HG03342 (cell line): Measurements from ENCODE around the gene PGLYRP2.

ENCODE experiments used
- ATAC-seq: cut with Tn5 transposase; IDR thresholded peaks from one replicate; pipeline ENCODE4 v1.9.1; 2021; ENCODE audit warnings: mild to moderate bottlenecking, moderate library complexity; ENCODE audit not compliant: unreplicated experiment

The PGLYRP2 gene

DNA sequence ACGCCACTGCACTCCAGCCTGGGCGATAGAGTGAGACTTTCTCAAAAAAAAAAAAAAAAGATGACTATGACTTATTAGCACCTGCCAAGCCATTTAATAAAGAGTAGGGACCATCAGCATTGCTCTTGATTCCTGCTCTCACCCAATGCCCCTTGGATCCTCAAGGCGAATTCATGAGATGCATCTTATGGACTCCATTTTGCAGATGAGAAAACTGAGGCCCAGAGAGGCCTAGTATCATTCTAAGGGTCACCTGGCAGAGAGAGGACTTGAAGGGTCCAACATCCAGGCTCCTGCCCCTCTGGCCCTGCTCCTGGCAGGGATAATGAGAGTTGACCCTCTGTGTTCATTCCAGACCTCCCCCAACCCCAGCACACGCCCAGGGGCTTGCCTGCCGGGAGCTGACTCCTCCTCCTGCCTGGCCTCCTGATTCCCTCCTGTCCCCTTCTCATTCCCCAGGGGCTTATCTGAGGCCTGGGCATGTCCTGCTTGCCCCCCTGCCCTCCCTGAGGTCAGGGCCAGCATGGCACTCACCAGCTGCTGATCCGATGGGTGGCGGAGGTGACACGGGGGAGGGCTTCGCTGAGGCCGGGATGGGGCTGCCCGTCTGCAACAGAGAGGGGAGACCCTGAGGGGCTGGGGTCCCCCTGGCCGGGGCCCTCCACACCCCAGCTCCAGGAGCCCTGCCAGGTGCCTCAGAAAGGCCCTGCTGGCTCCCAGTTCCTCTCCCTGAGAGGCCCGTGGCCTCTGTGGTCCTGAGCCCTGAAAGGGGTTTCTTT, 37.0 kb downstream of the PGLYRP2 start:
- no peak for ATAC-seq

DNA sequence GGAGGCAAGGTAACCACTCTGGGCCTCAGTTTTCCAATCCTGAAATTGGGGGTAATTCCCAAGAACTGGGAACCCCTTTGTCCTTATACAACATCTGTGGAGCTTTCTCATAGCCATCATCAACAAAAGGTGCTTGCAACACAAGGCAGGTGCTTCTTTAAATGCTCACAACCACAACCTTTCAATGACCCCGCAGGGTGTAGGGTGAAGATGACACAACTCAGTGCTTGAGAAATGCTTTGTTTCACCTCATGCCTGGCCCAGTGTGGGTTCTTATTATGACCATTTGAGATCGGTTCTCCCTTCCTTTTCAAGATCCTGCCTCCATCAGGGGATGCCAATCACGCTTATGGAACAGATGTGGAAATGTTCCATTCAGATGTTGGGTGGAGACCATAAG, 38.0 kb downstream of the PGLYRP2 start:
- ATAC-seq, result no peak

DNA sequence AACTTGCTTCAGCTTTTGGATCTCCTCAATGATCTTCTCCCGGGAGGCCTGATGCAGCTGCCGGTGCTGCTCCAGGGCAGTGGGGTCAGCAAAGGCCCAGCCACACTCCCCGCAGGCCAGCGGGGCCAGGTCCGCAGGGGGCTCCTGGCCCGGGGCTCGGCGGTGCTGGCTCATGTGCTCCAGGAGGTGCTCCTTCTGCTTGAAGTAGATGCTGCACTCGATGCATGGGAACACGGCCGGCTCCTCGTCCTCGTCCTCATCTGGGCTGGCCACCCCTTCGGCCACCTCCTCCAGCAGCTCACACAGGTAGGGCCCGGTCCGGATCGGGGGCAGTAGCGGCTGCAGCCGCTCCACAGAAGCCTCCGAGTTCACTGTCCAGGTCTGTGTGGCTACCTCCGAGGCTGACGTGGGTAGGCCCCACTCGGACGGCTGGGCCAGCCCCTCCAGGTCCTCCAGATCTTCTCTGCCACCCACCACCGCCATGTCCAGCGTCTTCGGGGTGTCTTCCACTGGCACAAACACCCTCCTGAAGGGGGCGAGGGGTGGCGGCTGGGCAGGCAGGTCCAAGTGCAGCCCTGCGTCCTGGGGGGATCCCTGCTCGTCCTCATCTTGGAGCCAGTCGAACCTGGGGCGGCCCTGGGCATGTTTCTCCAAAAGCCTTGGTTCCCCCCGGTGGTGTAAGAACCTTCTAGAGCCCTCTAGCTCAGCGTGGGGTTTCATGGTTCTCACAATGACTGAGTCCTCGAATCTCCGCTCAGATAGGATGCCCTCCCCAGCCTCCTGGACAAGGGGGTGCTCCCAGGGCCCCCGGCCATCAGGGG, 39.3 kb downstream of the PGLYRP2 start:
- ATAC-seq, result no peak

DNA sequence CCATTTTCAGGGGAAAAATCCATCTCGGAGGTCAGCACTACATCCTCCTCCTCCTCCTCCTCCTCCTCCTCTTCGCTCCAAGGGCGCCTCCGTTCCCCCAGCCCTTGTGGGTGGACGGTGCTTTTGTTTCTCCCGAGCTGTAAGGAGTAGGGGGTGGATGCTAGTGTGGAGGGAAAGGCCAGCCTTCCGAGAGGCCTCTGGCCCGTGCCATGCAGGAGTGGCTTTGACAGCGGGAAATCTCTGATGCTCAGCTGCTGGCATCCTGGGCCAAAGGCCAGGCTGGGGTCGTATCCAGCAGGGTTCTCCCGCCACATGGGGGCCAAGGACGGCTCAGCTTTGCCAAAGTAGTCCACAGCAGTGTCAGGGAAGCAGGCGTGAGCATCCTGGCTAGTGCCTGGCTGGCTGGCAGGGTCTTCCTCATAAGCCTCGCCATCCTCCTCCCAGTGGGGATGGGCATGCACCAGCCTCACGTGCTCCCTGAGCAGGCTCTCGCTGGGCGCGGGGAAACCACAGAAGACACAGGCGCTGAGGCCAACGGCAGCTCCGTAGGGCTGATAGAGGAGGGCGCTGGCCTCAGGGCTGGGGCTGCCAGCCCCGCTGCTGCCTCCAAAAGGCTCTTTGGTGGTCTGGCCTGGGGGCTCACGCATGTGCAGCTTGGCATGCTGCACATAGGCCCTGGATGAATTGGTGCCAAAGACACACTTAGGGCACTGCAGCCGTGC, 40.1 kb downstream of the PGLYRP2 start:
- ATAC-seq, result no peak

DNA sequence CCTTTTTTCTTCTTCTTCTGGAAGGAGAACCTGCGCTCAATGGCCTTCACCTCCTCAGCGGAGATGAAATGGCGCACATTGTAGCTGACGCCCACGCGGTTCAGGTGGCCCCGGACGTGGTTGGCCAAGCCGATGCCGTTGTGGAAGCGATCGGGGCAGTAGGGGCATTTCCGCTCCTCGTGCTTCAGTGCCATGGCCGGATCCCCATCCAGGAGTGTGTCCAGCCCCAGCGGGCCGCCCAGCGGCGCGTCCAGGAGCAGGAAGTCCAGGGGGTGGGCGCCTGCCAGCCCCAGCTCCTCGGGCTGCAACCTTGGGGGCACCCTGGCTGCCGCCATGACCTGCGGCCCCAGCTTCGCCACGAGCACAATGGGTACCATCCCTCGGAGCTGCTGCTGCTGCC, 40.7 kb downstream of the PGLYRP2 start:
- ATAC-seq, result no peak

DNA sequence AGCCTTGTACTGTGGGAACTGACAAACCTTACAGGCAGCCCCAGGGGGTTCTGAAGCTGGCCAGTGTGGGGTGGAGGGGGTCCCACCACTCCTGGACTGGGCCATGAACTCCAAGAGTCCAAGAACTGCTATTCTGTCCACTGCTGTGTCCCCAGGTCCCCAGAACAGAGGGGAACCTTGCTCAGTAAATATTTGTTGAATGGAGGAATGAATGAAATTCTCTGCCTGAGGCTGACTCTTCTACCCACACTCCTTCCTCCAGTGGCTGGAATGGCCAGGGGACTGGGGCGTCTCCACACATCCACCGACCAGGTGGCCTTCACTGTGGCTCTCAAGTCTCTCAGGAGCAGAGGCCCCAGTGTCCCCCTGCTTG, 41.2 kb downstream of the PGLYRP2 start:
- ATAC-seq, result no peak

DNA sequence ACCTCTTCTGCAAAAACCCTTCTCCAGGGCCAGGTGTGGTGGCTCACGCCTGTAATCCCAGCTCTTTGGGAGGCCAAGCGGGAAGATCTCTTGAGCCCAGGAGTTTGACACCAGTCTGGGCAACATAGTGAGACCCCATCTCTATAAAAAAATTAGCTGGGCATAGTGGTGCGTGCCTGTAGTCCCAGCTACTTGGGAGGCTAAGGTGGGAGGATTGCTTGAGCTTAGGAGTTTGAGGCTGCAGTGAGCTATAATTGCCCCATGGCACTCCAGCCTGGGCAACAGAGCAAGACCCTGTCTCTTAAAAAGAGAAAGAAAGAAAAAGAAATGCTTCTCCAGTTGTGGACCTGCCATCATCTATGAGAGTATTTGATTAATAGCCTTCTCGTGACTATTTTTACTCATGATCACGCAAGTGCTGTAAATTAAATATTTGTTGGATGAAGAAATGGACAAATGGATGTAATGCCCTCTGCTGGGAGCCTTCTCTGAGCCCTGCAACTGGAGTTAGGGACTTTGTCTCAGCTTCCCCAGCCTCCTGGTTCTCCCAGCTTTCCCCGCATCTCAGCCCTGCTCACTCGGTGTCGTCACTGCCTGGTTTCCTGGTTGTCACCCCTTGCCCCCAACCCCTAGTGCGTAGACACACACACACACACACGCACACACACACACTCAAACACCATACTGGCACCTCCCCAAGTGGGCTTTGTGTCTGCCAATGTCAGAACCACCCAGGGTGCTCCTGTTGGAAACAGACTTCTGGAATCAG, 41.8 kb downstream of the PGLYRP2 start:
- no peak for ATAC-seq

DNA sequence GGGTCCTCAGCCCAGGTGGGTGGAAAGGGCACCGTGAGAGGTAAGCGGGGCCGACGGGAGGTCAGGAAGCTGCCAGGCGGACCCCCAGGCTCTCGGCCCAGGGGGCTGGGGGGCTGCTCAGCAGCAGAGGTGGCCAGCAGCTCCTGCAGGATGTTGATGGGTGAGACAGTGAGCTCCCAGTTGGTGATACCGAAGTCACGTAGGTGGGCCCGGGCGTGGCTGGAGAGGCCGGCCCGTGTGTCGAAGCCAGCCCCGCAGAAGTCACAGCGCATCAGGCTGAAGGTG, 42.5 kb downstream of the PGLYRP2 start:
- no peak for ATAC-seq

DNA sequence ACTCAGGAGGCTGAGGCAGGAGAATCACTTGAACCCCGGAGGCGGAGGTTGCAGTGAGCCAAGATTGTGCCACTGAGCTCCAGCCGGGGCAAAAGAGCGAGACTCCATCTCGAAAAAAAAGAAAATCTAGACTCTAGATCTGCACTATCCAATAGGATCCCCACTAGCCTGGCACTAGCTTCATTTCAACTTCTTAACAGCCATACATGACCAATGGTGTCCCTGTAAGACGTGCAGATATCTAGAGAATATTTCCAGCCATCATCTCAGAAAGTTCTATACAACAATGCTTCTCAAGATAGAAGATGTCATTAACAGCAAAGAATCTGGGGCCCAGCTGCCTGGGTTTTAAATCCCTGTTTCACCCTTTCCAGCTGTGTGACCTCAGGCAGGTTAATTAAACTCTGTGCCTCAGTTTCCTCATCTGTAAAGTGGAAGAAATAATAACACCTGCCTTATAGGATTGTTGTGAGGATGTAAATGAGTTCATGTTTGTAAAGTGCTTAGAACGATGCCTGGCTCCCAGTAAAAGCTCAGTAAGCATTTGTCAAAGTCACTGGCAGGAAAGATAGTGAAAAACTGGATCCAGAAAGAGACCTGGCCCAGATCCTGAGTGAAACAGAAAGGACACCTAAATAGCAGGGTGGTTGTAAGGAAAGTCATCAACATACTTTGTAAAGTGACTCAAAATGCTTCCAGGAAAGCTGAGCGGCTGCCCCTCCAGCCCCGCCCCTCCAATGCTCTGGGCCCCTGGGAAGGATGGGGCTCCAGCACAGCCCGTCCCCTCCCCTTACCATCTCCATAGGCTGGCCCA, 43.1 kb downstream of the PGLYRP2 start:
- no peak for ATAC-seq

DNA sequence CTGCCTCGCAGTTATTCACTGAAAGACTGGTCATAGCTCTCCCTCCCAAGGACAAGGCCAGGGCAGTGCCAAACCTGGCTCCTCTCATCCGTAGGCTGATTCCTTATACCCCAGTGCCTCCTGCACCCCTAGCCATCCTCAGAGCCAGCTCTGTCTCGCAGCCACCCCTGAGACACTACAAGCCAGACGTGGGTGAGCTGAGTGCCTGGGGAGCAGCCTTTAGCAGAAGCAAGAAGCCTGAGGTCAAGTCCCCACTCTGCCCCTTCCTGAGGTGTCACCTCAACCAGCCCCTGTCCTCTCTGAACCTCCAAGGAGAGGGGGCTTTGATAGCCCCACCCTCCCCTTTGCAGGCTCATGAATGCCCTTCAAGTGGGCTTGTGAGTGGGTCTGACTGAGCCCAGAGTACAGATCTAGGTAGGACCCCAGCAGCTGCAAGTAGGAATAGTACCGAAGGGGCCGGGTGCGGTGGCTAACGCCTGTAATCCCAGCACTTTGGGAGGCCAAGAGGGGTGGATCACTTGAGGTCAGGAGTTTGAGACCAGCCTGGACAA, 45.7 kb downstream of the PGLYRP2 start:
- ATAC-seq, result no peak

DNA sequence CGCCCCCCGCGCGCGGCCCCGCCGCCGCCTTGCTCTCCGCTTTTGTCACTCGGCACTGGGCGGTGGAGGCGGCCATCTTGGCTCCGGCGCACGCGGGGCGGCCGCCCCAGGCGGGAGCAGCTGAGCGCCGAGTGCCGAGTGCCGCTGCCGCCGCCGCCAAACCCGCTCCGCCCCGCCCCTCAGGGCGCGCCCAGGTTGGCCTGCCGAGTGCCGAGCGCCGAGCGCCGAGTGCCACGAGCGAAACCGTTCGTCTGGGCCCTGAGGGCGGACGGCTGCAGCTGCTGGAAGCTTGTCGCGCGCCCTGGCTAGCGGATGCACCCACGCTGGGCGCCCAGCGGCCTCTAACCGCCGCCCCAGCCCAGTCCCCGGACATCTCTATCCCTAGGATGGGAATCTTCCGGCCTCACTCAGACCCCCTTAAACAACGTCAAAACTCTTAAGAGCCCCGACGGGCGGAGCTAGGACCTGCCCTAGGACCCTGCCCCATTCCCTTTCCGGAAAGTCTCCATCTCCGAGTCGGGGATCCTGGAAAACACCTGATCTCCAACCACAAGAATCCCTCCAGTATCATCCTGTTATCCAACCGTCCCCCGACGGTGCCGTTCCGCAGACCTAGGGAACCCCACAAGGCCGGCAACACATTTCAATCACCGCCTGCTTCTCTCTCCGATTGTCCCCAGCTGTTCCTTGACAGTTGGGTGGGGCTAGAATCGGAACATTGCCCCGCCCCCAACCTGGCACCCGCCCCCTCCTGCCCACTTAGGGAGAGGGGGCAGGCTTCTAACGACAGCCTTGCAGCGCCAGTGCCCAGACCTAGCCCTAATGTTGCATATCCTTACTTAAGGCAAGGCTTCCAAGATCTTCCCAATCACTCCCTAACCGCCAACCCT, 46.4 kb downstream of the PGLYRP2 start:
- ATAC-seq, result no peak

DNA sequence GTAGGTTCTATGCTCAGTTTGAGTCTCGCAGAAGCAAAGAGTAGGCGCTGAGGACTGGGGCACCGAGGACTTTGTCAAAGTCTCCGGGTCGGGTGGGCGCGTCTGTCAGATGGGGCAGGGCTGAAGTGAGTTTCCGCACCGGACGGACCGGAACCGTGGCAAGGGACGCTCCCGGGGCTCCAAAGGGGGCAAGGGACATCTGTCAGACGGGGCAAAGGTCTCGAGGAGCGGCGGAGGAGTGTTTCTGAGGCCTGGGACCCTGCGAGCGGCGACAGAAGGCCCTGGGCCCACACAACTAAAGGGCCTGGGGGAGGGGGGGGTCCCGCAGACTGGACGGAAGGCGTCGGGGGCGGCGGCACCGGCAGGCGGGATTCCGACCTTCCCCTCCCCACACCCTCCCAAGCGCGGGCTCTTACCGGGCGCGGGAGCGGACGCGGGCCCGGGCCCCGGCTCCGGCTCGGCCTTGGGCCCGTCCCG, 47.2 kb downstream of the PGLYRP2 start:
- no peak for ATAC-seq

DNA sequence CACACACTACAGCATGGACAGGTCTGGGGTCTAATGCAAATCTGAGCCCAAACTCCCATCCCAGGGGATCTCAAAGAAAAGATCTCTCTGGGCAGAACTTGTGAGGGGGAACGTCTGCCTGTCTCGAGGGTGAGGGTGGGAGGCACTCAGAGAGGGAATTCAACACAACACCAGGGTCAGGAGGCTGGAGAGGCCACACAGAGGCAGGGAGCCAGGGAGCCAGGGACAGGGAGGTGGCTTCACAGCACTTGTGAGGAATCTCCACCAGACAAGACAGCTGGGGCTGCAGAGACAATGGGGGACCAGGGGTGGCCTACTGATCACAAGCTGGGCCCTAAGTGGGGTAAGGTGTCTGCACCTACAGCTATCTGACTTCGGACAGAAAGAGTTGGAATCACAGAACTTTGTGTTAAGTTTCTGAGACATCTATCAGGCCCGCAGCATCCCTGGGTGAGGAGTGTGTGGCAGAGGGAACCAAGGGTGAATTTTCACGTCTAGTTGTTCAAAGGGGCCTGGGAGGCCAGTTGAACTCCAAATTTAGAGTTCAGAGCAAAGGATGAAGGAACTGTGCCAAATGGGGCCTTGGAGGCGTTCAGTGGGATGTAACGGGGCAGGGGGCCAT, 47.8 kb downstream of the PGLYRP2 start:
- ATAC-seq, result no peak

DNA sequence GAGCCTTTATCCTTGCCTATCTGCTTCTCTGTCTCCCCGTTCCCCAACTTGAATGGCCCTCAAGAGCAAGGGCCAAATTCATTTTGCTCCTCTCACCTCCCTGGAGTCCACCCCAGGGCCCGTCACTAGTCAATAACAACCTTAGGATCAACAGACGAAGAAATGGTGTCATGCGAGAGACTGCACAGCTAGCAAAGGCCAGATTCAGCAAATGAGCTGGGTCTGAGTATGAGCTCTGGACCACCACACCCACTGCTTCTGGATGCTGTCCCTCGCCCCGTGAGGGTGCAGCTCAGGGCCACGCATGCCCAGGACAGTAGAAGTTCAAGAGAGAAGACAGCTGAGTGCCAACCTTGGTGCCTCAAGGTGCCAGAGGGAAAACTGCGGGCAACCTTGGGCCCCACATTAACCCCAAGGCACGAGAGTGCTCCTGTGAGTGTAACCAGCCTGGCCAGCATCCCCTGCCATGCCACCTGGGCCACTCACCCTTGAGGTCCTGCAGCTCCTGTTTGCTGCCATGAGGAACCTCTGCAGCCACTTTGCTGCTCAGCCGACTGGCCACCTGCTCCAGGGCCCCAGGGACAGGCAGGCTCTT, 48.7 kb downstream of the PGLYRP2 start:
- no peak for ATAC-seq

DNA sequence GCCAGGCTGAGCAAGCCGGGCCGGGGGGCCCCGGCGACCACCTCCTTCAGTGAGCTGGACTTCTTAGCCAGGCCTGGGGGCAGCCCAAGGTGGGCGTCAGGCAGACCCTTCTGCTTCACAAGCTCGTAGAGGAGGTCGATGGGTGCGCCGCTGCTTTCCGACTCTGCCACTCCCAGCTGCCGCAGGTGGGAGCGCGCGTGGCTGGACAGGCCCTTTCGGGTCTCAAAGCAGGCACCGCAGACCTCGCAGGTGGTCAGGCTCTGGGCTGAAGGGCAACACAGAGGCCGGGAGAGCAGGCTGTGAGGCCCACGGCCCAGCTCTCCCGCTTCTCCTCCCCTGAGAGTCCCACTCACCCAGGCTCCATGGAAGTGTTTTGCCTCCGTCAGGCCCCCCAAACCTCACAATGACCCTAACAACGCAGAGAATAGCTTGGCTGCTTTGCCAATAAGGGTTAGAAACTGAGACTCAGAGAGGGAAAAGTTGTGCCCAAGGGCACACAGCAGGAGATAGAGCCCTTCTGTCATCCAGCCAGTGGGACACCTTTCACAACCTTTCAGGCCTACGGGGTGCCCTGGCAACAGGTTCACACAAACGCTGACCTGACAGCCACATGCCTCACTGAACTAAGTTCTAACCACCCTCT, 49.4 kb downstream of the PGLYRP2 start:
- ATAC-seq, result no peak

DNA sequence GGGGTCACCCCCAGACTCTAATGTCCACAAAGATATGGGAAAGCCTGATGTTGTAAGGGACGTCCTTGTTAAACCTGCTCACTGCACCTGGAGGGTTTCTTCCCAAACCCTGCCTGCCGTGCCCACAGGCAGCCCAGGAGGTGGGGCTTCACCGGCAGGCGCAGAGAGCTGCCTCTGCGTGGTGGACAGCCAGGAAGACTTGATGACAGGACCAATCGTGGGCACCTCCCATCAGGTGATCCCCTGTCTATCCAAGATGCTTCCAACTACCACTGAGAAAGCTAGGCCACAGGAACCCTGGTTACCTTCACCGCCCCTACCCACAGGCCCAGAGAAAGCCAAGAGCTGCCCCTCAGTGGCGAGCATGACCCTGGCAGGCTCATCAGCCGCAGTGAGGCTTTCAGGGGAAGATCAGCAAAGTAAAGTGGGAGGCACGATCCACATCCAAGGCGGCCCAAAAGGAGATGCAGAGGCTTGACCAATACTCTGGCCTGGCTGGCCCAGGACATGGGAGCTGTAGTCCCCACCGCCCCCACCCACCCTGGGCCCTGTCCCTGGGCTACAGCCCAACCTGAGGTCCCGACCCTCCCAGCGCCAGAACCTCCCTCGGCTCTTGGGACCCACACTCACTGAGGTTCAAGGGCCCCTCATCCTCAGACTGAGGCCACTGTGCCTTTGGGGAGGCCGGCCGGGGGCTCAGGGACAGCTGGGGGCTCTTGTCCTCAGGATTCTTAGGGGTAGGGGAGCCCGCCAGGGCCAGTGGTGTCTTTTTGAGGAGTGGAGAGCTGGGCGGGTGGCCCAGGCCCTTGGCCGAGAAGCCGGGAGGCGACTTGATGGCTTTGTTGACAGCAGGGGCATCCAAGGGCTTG, 50.1 kb downstream of the PGLYRP2 start:
- no peak for ATAC-seq
